Stimulated activated CD8-positive, alpha-beta memory T cell treated with anti-CD3 and anti-CD28 coated beads, Interleukin-4, amount 100 ng/mL, for 48 hours (primary cell): ENCODE measurements around the gene UACA.
"Not testable (repeated sequence)": the region's sequence is repeated elsewhere in the genome, so short reads cannot be mapped to it uniquely, and the experiment has no call there.

Experiments
- DNase-seq: peaks from one replicate; pipeline ENCODE4 v3.0.0-alpha.2; 2020

The UACA gene

DNA sequence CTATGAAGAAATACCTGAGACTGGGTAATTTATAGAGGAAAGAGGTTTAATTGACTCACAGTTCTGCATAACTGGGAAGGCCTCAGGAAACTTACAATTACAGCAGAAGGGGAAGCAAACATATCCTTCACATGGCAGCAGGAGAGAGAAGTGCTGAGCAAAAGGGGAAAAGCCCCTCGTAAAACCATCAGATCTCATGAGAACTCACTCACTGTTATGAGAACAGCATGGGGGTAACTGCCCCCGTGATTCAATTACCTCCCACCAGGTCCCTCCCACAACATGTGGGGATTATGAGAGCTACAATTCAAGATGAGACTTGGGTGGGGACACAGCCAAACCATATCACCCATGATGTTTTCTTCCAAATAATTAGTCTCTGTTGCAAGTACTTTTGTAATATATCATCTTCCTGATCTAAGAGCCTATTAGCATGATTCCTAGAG lies 147.0 kb downstream of the UACA start:
- not testable (repeated sequence) for DNase-seq

DNA sequence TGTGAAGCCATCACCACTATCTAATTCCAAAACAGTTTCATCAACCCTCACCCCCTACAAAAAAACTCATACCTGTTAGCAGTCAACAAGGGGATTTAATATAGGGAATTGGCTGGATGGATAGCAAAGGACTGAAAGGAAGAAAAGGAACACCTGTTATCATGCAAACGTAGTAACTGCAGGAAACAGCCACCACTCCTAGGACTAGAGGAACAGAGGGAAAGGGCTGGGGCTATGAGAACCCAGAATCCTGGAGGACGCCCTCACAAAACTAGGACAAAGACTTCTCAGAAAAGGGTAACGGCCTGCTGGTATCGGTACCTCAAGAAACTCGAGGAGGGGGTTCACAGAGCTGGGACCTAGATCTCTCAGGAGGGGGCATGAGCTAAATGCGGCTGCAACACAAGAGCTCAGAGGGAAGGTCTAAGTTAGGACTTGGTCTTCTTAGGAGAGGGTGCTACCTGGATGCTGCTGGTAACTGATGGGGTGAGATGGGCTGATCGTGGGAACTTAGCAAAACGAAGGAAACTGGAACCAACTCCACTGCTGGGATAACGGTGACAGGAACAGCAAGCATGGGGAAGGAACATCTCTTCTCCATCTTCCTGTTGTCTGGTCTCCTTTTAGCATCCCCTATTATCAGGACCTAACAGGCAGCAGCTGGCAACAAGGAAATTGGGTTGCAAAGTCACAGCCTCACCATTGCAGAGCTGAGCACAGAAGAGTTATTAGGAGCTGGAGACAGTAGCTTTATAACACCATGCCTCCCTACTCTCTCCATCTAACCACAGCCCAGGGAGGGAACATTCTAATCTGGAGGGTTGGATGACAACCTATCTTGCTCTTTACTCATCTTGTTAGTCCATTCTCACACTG lies 147.7 kb downstream of the UACA start:
- DNase-seq, result no peak

DNA sequence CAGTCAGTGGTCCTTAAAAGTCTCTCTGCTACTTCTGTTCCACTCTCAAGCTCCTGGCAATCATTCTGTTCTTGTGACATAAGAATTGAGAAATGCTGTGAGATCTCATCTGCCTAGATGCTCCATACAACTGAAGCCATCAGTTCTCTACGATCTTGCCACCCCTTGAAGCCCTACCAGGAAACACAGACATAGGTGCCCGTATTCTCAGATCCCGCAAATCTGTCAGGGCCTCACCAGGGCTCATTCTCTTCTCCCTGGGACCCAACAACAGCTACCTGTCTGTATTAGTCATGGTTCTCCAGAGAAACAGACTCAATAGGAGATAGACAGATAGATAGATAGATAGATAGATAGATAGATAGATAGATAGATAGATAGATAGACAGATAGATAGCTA lies 149.1 kb downstream of the UACA start:
- no peak for DNase-seq

DNA sequence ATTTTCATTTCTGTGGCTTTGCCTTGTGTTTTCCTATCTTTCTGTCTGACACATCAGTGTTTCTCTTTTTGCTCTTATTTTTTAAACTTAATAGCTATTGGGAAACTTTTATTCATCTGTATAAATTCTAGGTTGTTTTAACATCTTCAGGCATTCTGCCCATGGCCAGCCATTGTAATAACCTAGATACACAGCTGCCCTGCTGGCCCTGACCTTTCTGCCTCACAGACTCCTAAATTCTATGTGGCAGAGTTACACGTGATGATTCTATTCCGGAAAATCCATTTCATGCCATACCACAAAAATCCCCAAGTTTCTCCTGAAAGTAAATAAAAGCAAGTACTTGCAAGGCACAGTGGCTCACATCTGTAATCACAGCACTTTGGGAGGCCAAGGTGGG lies 150.1 kb downstream of the UACA start:
- DNase-seq, result no peak

DNA sequence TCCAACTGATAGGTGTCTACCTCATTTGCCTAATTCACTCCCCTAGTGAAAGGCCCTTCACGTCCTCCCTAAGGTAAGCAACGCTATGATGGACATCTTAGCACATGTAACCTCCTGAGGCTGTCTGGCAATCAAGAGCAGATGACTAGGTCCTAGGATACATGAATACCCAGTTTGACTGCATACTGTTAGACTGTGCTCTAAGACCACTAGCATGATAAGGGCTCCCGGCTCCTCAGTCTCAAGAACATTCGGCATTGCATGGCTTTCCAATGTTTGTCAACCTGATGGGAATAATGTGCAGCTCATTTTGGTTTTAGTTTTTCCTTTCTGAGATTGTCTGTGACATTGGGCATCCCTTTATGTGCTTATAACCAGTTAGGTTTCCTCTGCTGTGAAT lies 152.1 kb downstream of the UACA start:
- no peak for DNase-seq

- DNase-seq, result no peak
Observed at GRCh38 chr15:70610541-70610940, 152.8 kb downstream of the UACA start.

DNA sequence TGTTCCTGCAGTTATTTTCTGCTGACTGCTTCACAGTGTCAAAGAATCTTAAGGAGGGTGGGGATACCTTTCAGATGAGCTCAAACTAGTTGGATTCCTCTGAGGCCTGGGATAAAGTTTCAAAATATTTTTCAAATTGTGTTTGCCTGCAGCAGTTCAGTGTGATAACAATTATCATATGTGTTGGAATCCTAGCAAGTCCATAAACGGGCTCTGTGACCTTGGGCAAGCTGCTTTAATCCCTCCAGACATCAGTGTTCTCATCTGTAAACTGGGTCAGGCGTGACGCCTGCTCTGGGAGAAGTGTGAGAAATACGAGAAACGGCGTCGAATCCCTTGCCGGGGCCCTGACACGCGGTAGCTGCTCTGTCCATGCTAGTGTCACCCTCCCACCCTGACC lies 153.5 kb downstream of the UACA start:
- no peak for DNase-seq

DNA sequence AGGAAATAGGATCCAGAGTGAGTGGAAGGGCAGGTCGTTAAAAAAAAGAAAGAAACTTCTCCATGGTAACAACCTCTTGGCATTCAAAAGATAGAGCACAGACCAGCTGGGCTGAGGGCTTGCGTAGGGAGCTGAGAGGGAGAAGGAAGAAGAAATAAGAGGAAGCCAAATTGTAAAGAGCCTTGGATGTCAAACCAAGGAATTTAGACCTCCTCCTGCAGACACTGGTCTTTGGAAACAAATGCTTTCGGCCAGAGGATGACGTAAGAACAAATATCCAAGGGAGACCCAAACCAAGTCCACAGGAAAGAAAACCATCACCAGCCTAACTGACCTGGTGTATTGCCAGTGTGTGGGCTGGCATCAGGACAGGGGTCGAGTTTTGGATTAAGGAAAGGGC lies 155.2 kb downstream of the UACA start:
- DNase-seq, result no peak

DNA sequence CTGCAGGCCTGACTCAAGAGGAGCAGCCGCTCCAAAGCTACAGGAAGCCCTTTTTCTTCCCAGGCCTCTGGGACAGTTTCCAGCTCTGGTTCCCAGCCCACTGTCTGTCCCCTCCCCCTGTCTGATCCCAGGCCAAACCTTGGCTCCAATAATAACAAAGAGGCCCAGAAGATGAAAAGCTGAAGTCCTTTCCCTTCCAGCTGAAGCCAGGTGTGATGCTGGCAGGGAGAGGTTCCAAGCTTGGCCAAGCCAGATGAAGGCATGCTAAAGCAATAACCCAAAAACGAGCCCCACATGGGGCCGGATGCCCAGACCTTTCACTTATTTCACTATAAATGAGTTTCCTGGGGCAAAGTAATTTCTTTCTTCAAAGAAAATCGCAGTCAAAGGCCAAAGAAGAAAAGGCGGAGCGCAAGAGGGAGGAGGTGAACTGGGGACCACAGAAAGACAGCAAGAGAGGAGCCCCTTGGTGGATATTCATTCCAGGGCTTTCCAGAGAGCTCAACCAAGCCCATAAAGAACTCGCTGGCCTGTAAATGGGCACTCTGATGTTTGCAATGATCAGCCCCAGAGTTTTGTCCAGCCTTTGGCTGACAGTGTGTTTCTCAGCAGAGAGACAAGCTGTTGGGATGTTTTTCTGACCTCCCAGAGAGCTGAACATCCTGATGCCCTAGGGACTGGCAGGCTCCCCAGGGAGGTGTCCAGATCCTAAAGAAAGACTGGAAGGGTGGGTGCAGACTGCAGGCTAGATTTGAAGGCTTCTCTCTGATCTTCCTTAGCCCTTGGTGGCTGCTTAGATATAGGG lies 157.6 kb downstream of the UACA start:
- DNase-seq, result no peak

- no peak for DNase-seq
Observed at GRCh38 chr15:70604666-70605315, 158.6 kb downstream of the UACA start.
